Transverse colon (tissue), 4 donors: ENCODE measurements around the gene PPP1R14B.

ENCODE experiments used
- CTCF ChIP-seq, 5 experiments: fragments of 200-600 bp in 3 of 5; fragments of 450-650 bp in 2 of 5; sonication (generic) in 3 of 5; IDR thresholded peaks; 1 replicate in 2 of 5; 2 replicates in 3 of 5; pipeline ENCODE4 v1.5.1; 2016 to 2017; ENCODE audit warnings: antibody characterized with exemption in 5 of 5, inconsistent platforms in 3 of 5, mild to moderate bottlenecking in 2 of 5, moderate library complexity in 1 of 5
- EP300 ChIP-seq: sonication (generic); formaldehyde crosslinking; IDR thresholded peaks from one replicate; pipeline ENCODE4 v1.6.1; 2017; ENCODE audit warnings: antibody characterized with exemption, low read depth
- POLR2A ChIP-seq: fragments of 450-650 bp; IDR thresholded peaks from one replicate; pipeline ENCODE4 v1.6.1; 2016; ENCODE audit warnings: antibody characterized with exemption, mild to moderate bottlenecking, moderate library complexity
- POLR2AphosphoS5 ChIP-seq, 3 donors: sonication (generic); formaldehyde crosslinking; IDR thresholded peaks; one replicate each; pipeline ENCODE4 v1.6.1; 2016; ENCODE audit warnings: antibody characterized with exemption in 3 of 3

GRCh38 chr11:64258946-64259532 lies 12.3 kb upstream of the PPP1R14B start:
- TF ChIP-seq CTCF (IDR thresholded peaks at IDR 0.05) (no peak), POLR2AphosphoS5 (IDR thresholded peaks at IDR 0.05) (no peak), POLR2A (no peak), EP300 (no peak)
